NCI-H2196 treated with DMSO at 0.1 percent for 48 hours (cell line): ENCODE results near the gene LAYN.

ENCODE experiments used
- DNase-seq: peaks from one replicate; lab custom pipeline; 2025; ENCODE audit not compliant: unreplicated experiment; lab: John Stamatoyannopoulos, UW

LAYN gene

GRCh38 chr11:111530091-111530490 lies 10.4 kb upstream of the LAYN start:
- no peak for DNase-seq

GRCh38 chr11:111531136-111531535 lies 9.4 kb upstream of the LAYN start:
- no peak for DNase-seq

- DNase-seq, result no peak
These were observed 8.7 kb upstream of the LAYN start for GRCh38 chr11:111531687-111532364.

GRCh38 chr11:111532365-111532709 lies 8.2 kb upstream of the LAYN start:
- DNase-seq, result no peak

- DNase-seq, result no peak
These were observed 5.2 kb upstream of the LAYN start for GRCh38 chr11:111535281-111535680.

GRCh38 chr11:111537336-111537860 lies 3.1 kb upstream of the LAYN start:
- no peak for DNase-seq

- no peak for DNase-seq
These were observed 2.0 kb upstream of the LAYN start for GRCh38 chr11:111538407-111539114.

GRCh38 chr11:111539426-111540113 lies 950 bp upstream of the LAYN start:
- DNase-seq, result no peak

- no peak for DNase-seq
These were observed 375 bp downstream of the LAYN start for GRCh38 chr11:111540937-111541253.

- no peak for DNase-seq
These were observed 938 bp downstream of the LAYN start for GRCh38 chr11:111541254-111542061.

- DNase-seq, result no peak
These were observed 2.2 kb downstream of the LAYN start for GRCh38 chr11:111542606-111543275.

GRCh38 chr11:111548525-111548924 lies 8.0 kb downstream of the LAYN start:
- no peak for DNase-seq

GRCh38 chr11:111549196-111549868 lies 8.8 kb downstream of the LAYN start:
- DNase-seq, result no peak

- no peak for DNase-seq
These were observed 9.3 kb downstream of the LAYN start for GRCh38 chr11:111549869-111550203.

GRCh38 chr11:111550258-111550657 lies 9.7 kb downstream of the LAYN start:
- no peak for DNase-seq

- DNase-seq, result no peak
These were observed 14.0 kb downstream of the LAYN start for GRCh38 chr11:111554532-111554931.

- no peak for DNase-seq
These were observed 14.7 kb downstream of the LAYN start for GRCh38 chr11:111555255-111555654.

GRCh38 chr11:111557425-111558111 lies 17.0 kb downstream of the LAYN start:
- no peak for DNase-seq

- no peak for DNase-seq
These were observed 19.4 kb downstream of the LAYN start for GRCh38 chr11:111559800-111560464.
